AML-193 (cell line): ENCODE measurements around the gene WDR36.

Experiments
- DNase-seq, 2 experiments: peaks; one replicate each; lab custom pipeline; 2025; lab: John Stamatoyannopoulos, UW

WDR36 gene

GRCh38 chr5:111106320-111106948, 14.3 kb downstream of the WDR36 start:
- DNase-seq, result no peak

DNA sequence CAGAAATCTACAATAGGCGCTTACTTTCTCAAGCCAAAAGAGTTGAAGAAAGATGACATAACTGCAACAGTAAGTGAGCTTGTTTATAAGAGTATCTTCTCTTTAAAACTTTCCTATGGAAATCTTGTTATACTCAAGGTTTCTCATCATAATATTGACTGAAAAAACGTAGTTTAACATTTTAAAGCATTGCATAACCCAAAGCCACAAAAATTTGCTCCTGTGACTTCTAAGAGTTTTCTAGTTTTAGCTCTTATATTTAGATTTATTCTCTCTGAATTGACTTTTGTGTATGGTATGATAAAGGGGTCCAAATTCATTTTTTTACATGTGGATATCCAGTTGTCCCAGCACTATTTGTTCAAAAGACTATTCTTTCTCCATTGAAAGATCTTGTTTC, 15.2 kb downstream of the WDR36 start:
- DNase-seq, result no peak

DNA sequence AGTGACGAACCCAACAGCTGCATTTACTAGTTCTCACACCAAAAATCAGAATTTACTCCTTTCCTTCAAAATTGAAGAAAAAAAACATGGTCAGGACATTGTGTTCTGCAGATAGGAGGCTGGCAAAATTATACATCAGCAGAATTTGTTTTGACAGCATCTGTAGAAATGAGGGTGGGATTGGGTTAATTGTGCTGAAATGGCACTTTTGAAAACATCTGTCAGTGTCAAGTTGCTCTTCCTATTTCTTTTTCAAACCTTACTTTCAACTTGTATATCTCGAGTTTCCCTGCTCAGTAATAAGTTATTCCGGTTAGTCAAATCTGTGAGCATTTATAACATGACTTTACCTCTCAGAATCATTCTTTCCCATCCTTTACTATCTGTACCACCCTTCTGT, 19.8 kb downstream of the WDR36 start:
- no peak for DNase-seq

- DNase-seq, result no peak
These were observed 21.5 kb downstream of the WDR36 start for GRCh38 chr5:111113678-111114077.

DNA sequence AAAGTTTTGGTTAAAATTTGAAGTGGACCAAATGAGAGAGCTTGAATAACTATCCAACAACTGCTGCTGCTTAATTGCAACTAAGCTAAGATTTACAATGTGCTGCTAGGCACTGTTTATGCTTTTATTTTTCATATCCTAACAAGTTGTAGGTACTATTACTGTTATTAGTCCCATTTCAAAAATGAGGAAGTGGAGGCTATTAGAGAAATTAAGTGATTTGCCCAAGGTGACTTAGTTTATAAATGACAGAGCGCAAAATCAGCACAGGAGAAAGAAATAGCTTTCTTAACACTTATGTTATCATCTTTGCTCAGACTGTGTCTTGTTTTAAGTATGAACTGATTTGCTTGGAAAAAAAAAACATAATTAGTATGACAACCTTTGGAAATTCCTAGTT, 23.1 kb downstream of the WDR36 start:
- no peak for DNase-seq

DNA sequence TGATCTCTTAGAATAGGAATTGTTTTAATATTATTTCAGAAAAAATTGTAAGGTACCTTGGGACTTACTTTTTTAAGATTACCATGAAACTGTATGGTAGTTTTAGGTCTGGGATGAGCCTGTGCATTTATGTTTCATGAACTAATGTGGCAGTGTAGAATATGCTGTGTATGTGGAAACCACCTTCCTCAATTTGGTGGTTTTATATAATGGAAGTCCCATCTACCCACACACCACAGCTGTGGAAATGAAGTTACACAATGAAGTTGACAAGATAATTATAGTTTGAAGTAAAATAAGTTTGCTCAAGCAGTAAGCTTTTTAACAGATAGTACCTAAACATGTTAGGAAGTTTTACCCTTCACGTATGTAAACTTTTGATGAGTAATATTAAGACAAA, 24.4 kb downstream of the WDR36 start:
- DNase-seq, result peak; percentile 87 to 93

DNA sequence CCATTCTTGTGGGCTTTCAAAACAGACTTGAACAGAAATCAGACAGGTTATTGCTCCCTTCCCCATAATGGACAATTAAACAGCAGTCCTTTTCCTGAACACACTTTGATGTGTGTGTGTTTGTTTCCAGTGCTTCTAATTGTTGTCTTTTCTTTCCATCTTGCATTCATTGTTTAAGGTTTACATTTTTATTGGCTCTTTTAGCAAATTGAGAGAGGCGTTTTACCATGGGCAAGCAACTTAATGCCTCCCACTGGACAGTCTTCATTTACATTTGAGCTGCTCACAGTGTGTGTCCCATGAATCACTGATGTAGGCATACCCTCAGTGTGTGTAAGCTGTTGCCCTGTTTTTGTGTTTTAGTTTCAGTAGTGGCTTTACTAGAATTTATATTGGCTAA, 25.0 kb downstream of the WDR36 start:
- no peak for DNase-seq

- DNase-seq, result no peak
These were observed 27.1 kb downstream of the WDR36 start for GRCh38 chr5:111119221-111119620.

GRCh38 chr5:111119856-111120255, 27.7 kb downstream of the WDR36 start:
- DNase-seq, result no peak

DNA sequence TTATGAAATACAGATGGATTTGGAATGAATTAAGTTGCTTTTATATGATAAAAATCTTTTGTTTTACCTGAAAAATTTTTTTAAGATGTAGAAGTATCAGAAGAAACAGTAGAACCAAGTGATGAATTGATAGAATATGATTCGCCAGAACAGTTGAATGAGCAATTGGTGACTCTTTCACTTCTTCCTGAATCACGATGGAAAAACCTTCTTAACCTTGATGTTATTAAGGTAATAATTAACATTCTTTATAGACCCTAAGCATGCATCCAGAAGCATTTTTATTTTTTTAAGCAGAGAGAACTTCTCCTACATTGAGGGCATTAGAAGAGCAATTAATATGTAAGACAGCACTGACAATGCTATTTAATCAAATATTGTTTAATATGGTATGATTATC, 28.8 kb downstream of the WDR36 start:
- no peak for DNase-seq

DNA sequence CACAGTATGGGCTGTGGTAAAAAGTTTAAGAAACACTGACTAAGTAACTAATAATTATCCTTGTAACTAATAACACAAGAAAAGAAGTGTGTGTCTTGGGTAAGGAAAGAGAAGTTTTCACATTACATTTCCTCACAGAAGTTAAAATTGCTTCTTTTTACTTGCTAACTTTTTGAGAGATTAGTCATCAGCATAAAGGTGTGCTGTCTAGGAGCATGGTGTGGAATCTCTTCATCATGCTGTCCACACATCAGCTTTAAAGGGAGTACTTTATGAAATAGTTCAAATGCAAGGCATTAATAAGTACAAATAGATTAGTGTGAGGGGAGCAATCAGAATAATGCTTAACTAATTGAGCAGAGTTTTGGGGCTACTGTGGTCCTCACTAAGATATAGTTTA, 29.8 kb downstream of the WDR36 start:
- no peak for DNase-seq

GRCh38 chr5:111122398-111122797, 30.2 kb downstream of the WDR36 start:
- DNase-seq, result no peak

GRCh38 chr5:111124793-111125192, 32.6 kb downstream of the WDR36 start:
- DNase-seq, result no peak

DNA sequence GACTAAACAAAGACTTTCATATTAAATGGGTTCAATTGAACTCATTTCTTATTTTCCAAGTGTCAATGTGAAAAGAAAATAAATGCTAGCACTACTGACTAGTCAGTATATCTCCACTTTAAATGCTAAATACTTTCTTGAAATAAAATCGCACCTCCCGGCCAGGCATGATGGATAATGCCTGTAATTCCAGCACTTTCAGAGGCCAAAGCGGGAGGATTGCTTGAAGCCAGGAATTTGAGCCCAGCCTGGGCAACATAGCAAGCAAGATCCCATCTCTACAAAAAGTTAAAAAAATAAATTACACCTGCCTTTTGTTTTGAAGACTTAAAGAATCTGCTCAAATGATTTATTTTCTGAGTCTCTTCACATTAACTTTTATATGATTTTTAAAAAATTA, 34.7 kb downstream of the WDR36 start:
- no peak for DNase-seq

GRCh38 chr5:111127453-111128195, 35.5 kb downstream of the WDR36 start:
- DNase-seq, result no peak

DNA sequence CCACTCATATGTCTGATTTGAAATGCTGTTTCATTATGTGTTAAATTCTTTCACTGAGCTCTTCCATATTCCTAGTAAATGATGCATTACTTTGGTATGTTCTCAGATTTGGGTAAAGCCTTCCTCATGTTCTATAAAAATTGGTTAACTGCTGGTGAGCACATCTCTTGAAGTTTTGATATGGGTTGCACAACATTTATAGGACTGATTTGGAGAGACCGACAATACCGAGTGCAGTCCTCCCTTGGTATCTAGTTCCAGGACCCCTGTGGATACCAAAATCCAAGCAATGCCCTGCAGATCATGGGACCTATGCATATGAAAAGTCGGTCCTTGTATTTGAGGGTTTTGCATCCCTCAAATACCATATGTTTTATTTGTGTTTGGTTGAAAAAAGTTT, 37.8 kb downstream of the WDR36 start:
- DNase-seq, result no peak

DNA sequence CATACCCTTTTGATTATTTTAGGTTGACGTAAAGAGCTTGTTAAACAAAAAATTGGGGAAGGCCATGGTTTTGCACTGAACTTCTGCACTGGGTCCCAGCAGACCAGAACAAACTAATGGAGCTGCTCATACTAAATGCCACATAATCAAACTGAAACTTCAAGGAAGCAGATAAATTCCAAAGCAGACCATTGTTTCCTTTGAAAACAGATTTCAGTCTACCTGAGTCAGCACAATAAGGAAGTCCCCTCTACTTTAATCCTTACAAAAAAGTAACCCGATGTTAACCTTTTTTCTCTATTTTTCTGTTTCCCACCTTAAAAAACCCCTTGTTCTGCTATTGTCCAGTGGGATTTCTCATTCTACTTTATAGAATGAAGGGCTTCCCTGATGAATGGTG, 39.2 kb downstream of the WDR36 start:
- DNase-seq, result no peak

DNA sequence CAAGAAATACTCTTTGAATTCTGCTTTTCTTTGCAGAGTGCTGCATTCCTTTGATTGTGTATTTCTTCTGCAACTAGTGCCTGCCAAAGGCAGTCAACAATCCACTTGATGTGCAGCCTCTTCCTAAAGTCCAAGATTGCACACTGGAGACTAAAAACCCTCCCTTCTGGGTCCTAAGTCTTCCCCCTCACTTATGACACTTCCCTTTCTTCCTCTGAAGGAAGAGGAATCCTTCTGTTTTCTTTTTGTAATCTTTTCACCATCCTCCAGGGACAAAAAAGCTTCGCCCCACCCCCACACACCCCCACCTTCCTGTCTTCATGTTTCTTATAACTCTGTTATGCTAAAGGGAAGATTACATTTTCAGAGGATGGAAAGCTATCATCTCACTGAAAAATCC, 39.9 kb downstream of the WDR36 start:
- DNase-seq, result no peak

GRCh38 chr5:111132731-111133435, 40.7 kb downstream of the WDR36 start:
- no peak for DNase-seq

- DNase-seq, result no peak
These were observed 41.2 kb downstream of the WDR36 start for GRCh38 chr5:111133436-111133751.

DNA sequence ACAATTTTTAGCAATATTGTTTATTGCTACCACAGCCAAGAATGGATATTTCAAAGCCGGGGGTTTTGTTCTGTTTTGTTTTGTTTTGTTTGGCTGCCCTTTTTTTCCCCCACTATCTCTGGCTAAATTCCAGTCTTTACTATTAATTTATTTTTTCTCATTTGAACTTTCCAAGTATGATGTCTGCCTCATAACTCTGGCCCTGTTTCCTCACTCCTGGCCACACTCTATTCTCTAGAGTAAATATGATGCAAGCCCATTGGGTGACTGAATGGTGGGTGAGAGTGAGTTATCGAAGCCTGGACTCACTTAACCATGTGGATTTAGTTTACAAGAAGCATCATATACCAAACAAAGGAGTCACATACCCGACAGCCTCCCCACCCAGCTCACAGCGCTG, 41.9 kb downstream of the WDR36 start:
- DNase-seq, result no peak

DNA sequence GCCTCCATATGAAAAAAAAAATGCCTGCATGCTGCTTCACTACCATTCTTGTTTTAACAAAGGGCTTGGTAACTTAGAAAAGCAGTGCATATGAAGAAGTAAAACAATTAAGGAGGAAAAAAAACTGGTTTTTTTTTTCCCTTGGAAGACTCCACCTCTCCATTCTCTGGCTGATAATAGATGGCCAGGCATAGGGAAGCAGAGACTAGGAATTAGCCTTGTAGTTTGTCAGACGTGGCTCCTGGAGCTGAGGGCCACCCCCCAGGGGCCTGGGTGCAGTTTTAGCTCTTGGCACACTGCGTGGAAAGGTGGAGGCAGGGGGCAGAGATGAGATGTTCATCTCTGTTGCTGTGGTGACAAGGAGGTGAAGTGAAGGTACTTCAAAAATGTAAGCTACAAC, 42.7 kb downstream of the WDR36 start:
- no peak for DNase-seq

DNA sequence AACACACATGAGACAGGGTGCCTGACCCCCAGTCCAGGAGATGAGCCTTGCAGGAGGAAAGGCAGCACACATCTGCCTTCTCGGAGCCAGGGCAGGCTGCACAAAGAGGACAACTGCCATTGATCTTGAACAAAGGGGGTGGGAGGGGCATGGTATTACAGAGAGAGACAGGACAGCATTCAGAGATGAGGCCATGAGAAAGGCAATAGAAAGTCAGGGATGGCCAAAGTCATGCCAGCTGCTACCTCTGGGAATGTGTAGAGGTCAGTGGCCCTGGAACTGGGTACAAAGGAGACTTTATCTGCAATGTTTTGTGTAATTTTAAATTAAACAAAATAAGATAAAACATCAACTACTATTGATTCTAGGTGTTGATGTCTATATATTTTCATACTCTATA, 43.2 kb downstream of the WDR36 start:
- no peak for DNase-seq

GRCh38 chr5:111135946-111136345, 43.8 kb downstream of the WDR36 start:
- no peak for DNase-seq
